Astrocyte of the cerebellum (primary cell): ENCODE data around the gene TLE7.

ENCODE experiments used
- DNase-seq: peaks from one replicate; pipeline ENCODE4 v3.0.0-alpha.2; 2011; ENCODE audit warnings: low read depth
- H3K4me3 ChIP-seq: 2 replicates; pipeline ENCODE4 v1.5.1; 2011; ENCODE audit warnings: mild to moderate bottlenecking, low read depth, low read length, moderate library complexity
- CTCF ChIP-seq: IDR thresholded peaks from 2 replicates; pipeline ENCODE4 v1.5.1; 2012; ENCODE audit warnings: low read length, low read depth, moderate library complexity, mild to moderate bottlenecking; ENCODE audit errors: missing control alignments
- in situ Hi-C: cut with HindIII; loops from 2 replicates; pipeline ENCODE4 v1.10.0; 2017; ENCODE audit warnings: low sequenced_read_pairs

Gene TLE7

GRCh38 chr16:71440669-71441347 is 1.0 kb downstream of the TLE7 start:
- no peak overlapping the region for H3K4me3 ChIP-seq
- DNase-seq = no peak
- in situ Hi-C loops = no loop called here
- TF ChIP-seq CTCF = no peak

DNA sequence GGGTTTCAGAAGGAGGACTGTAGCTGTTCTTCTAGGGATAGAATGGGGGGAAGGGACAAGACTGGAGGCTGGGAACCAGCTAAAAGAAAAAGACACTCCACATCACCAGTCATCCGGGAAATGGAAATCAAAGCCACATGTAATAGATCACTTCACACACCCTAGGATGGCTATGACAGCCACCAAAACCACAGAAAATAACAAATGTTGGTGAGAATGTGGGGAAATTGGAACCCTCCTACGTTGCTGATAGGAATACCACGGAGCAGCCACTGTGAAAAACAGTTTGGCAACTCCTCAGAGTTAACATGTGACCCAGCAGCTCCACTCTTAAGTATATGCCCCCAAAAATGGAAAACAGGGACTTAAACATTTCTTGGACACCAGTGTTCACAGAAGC is 2.3 kb downstream of the TLE7 start:
- TF ChIP-seq CTCF = no peak
- no peak for DNase-seq
- H3K4me3 ChIP-seq = no peak overlapping the region
- in situ Hi-C loops = no loop called here

- TF ChIP-seq CTCF = no peak
- no peak overlapping the region for H3K4me3 ChIP-seq
- no peak for DNase-seq
- in situ Hi-C loops = no loop called here
Observed at GRCh38 chr16:71436473-71436872, 5.4 kb downstream of the TLE7 start.

GRCh38 chr16:71432906-71433305 is 8.9 kb downstream of the TLE7 start:
- TF ChIP-seq CTCF = no peak
- in situ Hi-C loops = no loop called here
- DNase-seq = no peak
- H3K4me3 ChIP-seq = no peak overlapping the region

DNA sequence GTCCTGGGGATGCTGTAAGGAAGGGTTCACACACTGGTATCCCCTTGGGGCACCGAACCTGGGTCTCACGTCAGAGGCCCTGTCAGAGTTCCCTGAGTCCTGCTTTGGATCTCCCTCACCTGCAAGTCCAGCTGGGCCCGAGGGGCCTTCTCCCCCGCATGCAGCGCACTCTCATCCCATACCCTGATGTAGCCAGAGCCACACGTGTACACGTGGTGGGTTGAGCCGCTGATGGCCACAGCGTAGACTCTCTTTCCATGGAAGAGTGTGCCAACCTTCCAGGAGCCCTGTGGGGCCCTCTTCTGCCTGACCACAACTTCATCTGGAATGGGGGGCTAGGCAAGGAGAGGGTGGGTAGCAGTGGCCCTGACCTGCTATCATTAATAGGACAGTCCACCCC is 9.9 kb downstream of the TLE7 start:
- in situ Hi-C loops = no loop called here
- DNase-seq = no peak
- no peak for TF ChIP-seq CTCF
- H3K4me3 ChIP-seq = no peak overlapping the region

DNA sequence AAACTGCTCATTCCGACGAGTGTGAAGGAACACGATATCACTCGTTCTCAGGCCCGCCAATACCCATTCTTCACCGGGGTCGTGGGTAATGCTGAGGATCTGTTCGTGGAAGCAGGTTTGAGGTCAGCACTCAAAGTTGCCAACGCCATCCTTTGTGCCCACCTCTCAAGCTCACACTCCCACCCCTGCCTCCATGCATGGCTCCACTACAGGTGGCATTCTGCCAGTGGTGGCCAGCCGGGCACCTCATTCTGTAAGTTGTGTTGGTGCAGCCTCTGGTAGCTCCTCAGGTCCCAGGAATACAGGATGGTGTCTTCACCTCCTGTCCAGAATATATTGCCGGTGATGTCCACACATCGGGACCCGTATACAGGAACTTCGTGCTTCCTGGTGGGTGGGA is 10.7 kb downstream of the TLE7 start:
- no peak for TF ChIP-seq CTCF
- in situ Hi-C loops = no loop called here
- H3K4me3 ChIP-seq = no peak overlapping the region
- no peak for DNase-seq
